H1 (cell line): ENCODE measurements around the gene HSPA4. TPM values are rescaled to one million over a fixed set of nuclear protein-coding genes. Genes with fewer than 3 reads are reported as not detected.

Experiments
- CTCF ChIA-PET: fragments of 300-600 bp; sonication (Branson Sonifier 250); formaldehyde crosslinking; loops from one replicate; lab custom pipeline; 2021; ENCODE audit not compliant: partially characterized antibody; lab: Charles Lee
- POLR2A ChIA-PET: fragments of 300-600 bp; sonication (Branson Sonifier 250); formaldehyde crosslinking; loops from one replicate; lab custom pipeline; 2021; ENCODE audit warnings: inconsistent platforms; ENCODE audit not compliant: partially characterized antibody; lab: Charles Lee
- DNase-seq, 2 experiments: peaks; one replicate each; pipeline versions ENCODE4 v3.0.0 to v3.0.0-alpha.2; 2010 to 2022; ENCODE audit warnings: low spot score in 2 of 2, low read depth in 1 of 2, mixed read lengths in 1 of 2
- FAIRE-seq: peaks from 2 replicates; lab custom pipeline; 2011; peaks lifted over from hg19 to GRCh38; lab: Jason Lieb, UNC
- H2AFZ ChIP-seq: 2 replicates; pipeline ENCODE4 v1.8.1; 2012; ENCODE audit warnings: low read length, inconsistent platforms
- H2AK5ac ChIP-seq: 2 replicates; pipeline ENCODE4 v1.6.1; 2013; ENCODE audit warnings: low read depth, low read length
- H2BK120ac ChIP-seq: replicated peaks from 2 replicates; pipeline ENCODE3; 2013; ENCODE audit warnings: low read depth, low read length, inconsistent platforms
- H2BK12ac ChIP-seq: 2 replicates; pipeline ENCODE4 v1.6.1; 2013; ENCODE audit warnings: low read depth, low read length
- H2BK15ac ChIP-seq: 2 replicates; pipeline ENCODE4 v1.6.1; 2013; ENCODE audit warnings: low read length
- H2BK20ac ChIP-seq: 2 replicates; pipeline ENCODE4 v1.6.1; 2013; ENCODE audit warnings: low read length
- H2BK5ac ChIP-seq: 2 replicates; pipeline ENCODE4 v1.6.1; 2013; ENCODE audit warnings: low read depth, low read length
- H3K14ac ChIP-seq: 2 replicates; pipeline ENCODE4 v1.6.1; 2013; ENCODE audit warnings: inconsistent platforms; ENCODE audit not compliant: insufficient read length
- H3K18ac ChIP-seq: 2 replicates; pipeline ENCODE4 v1.6.1; 2013; ENCODE audit warnings: low read length; ENCODE audit errors: extremely low read depth
- H3K23ac ChIP-seq: 2 replicates; pipeline ENCODE4 v1.6.1; 2013; ENCODE audit warnings: inconsistent platforms; ENCODE audit not compliant: insufficient read length
- H3K23me2 ChIP-seq: 2 replicates; pipeline ENCODE4 v1.6.1; 2013; ENCODE audit warnings: low read depth, low read length
- H3K27ac ChIP-seq: 2 replicates; pipeline ENCODE4 v1.6.1; 2011; ENCODE audit warnings: low read depth, low read length, inconsistent platforms
- H3K27me3 ChIP-seq, 4 experiments: replicated peaks in 1 of 4; 1 replicate in 1 of 4; 2 replicates in 3 of 4; pipeline versions ENCODE4 v1.6.1 to v1.8.1; 2011 to 2013; ENCODE audit warnings: low read length in 3 of 4, mild to moderate bottlenecking in 3 of 4, inconsistent platforms in 2 of 4, mixed read lengths in 2 of 4, moderate library complexity in 1 of 4; ENCODE audit not compliant: control insufficient read depth in 3 of 4, insufficient read depth in 3 of 4; ENCODE audit errors: extremely low read depth in 1 of 4
- H3K36me3 ChIP-seq, 4 experiments: 2 replicates each; pipeline versions ENCODE4 v1.6.1 to v1.8.1; 2011 to 2013; ENCODE audit warnings: mild to moderate bottlenecking in 4 of 4, low read length in 3 of 4, moderate library complexity in 2 of 4, control low read depth in 1 of 4, inconsistent platforms in 1 of 4; ENCODE audit not compliant: insufficient read depth in 4 of 4, control insufficient read depth in 2 of 4
- H3K4ac ChIP-seq: replicated peaks from 2 replicates; pipeline ENCODE3; 2013; ENCODE audit warnings: low read length, low read depth, mixed read lengths, inconsistent platforms; ENCODE audit not compliant: insufficient read length
- H3K4me1 ChIP-seq, 4 experiments: replicated peaks in 1 of 4; 1 replicate in 1 of 4; 2 replicates in 3 of 4; pipeline versions ENCODE4 v1.6.1 to v1.8.1; 2011 to 2013; ENCODE audit warnings: low read length in 3 of 4, inconsistent platforms in 2 of 4, mixed read lengths in 1 of 4; ENCODE audit not compliant: insufficient read depth in 4 of 4, control insufficient read depth in 3 of 4
- H3K4me2 ChIP-seq, 2 experiments: 2 replicates each; pipeline versions ENCODE4 v1.6.1 to v1.8.1; 2011 to 2013; ENCODE audit warnings: low read depth in 2 of 2, low read length in 2 of 2, control low read depth in 1 of 2, inconsistent platforms in 1 of 2, mild to moderate bottlenecking in 1 of 2; ENCODE audit not compliant: insufficient read depth in 1 of 2
- H3K4me3 ChIP-seq, 4 experiments: fragments of 200-600, 300-600 bp in 1 of 4; sonication (generic), shearing (Covaris generic), sonication (Bioruptor Twin) in 1 of 4; 2 replicates each; pipeline versions ENCODE4 v1.5.1 to v1.8.1; 2011 to 2016; ENCODE audit warnings: low read length in 4 of 4, low read depth in 3 of 4, control low read depth in 2 of 4, inconsistent platforms in 2 of 4, mild to moderate bottlenecking in 2 of 4, mixed read lengths in 1 of 4, moderate library complexity in 1 of 4; ENCODE audit not compliant: insufficient read depth in 2 of 4; ENCODE audit errors: extremely low read depth in 1 of 4
- H3K56ac ChIP-seq: replicated peaks from 2 replicates; pipeline ENCODE3; 2013; ENCODE audit warnings: low read depth, mild to moderate bottlenecking, mixed read lengths, low read length, inconsistent platforms; ENCODE audit not compliant: insufficient read length
- H3K79me1 ChIP-seq: 2 replicates; pipeline ENCODE4 v1.6.1; 2013; ENCODE audit warnings: low read depth, low read length, control low read depth
- H3K79me2 ChIP-seq, 2 experiments: 2 replicates each; pipeline versions ENCODE4 v1.6.1 to v1.8.1; 2012 to 2013; ENCODE audit warnings: low read length in 2 of 2, mild to moderate bottlenecking in 2 of 2, inconsistent platforms in 1 of 2; ENCODE audit not compliant: insufficient read depth in 2 of 2, control insufficient read depth in 1 of 2
- H3K9ac ChIP-seq, 4 experiments: replicated peaks in 1 of 4; 1 replicate in 1 of 4; 2 replicates in 3 of 4; pipeline versions ENCODE4 v1.6.1 to v1.8.1; 2011 to 2013; ENCODE audit warnings: low read depth in 3 of 4, low read length in 3 of 4, control low read depth in 2 of 4, mild to moderate bottlenecking in 2 of 4, moderate library complexity in 2 of 4, inconsistent platforms in 1 of 4; ENCODE audit errors: extremely low read depth in 1 of 4
- H3K9me3 ChIP-seq, 2 experiments: 2 replicates each; pipeline versions ENCODE4 v1.6.1 to v1.8.1; 2012 to 2013; ENCODE audit warnings: mild to moderate bottlenecking in 2 of 2, moderate library complexity in 2 of 2, control low read depth in 1 of 2, inconsistent platforms in 1 of 2, low read depth in 1 of 2, low read length in 1 of 2, mixed read lengths in 1 of 2; ENCODE audit not compliant: insufficient read depth in 2 of 2
- H4K20me1 ChIP-seq, 2 experiments: replicated peaks in 1 of 2; 2 replicates each; pipeline versions ENCODE3 to v1.8.1; 2011 to 2013; ENCODE audit warnings: inconsistent platforms in 2 of 2, low read length in 2 of 2, mild to moderate bottlenecking in 1 of 2; ENCODE audit not compliant: insufficient read depth in 2 of 2, control insufficient read depth in 1 of 2
- H4K5ac ChIP-seq: 2 replicates; pipeline ENCODE4 v1.6.1; 2013; ENCODE audit warnings: low read length, low read depth, mixed read lengths, inconsistent platforms; ENCODE audit not compliant: insufficient read length
- H4K8ac ChIP-seq: 2 replicates; pipeline ENCODE4 v1.8.0; 2013; ENCODE audit warnings: mild to moderate bottlenecking, moderate library complexity, low read length, inconsistent platforms; ENCODE audit not compliant: insufficient read depth; ENCODE audit errors: extremely low read depth
- H4K91ac ChIP-seq: replicated peaks from 2 replicates; pipeline ENCODE3; 2013; ENCODE audit warnings: low read length, mixed read lengths, inconsistent platforms; ENCODE audit not compliant: insufficient read length
- ASH2L ChIP-seq: fragments of 200-600, 300-600 bp; sonication (generic); IDR thresholded peaks from one replicate; pipeline ENCODE4 v1.7.1; 2017; ENCODE audit warnings: low read length
- CREB1 ChIP-seq: IDR thresholded peaks from 2 replicates; pipeline ENCODE4 v1.6.1; 2012; ENCODE audit warnings: inconsistent platforms
- JUN ChIP-seq: IDR thresholded peaks from 2 replicates; pipeline ENCODE4 v1.6.1; 2011; ENCODE audit warnings: low read depth, mild to moderate bottlenecking, improper control_type of control experiment, low read length
- PHF8 ChIP-seq: fragments of 200-600 bp; sonication (generic); conservative IDR thresholded peaks from 2 replicates; pipeline ENCODE4 v1.7.1; 2012; ENCODE audit warnings: low read depth, mild to moderate bottlenecking, inconsistent platforms, low read length, moderate library complexity
- RAD21 ChIP-seq, 2 experiments: IDR thresholded peaks in 1 of 2; conservative IDR thresholded peaks in 1 of 2; 2 replicates each; pipeline ENCODE4 v1.6.1; 2011; ENCODE audit warnings: low read depth in 2 of 2, low read length in 2 of 2, improper control_type of control experiment in 1 of 2, inconsistent platforms in 1 of 2, mild to moderate bottlenecking in 1 of 2, moderate library complexity in 1 of 2
- RFX5 ChIP-seq: IDR thresholded peaks from 2 replicates; pipeline ENCODE4 v1.6.1; 2011; ENCODE audit warnings: low read depth, low read length, improper control_type of control experiment, borderline replicate concordance
- SP4 ChIP-seq: IDR thresholded peaks from 2 replicates; pipeline ENCODE4 v1.6.1; 2012; ENCODE audit warnings: low read length, inconsistent platforms
- SRF ChIP-seq: IDR thresholded peaks from 2 replicates; pipeline ENCODE4 v1.6.1; 2011; ENCODE audit warnings: mild to moderate bottlenecking, low read depth, low read length, moderate library complexity
- SUZ12 ChIP-seq: fragments of 200-600 bp; sonication (generic); IDR thresholded peaks from 2 replicates; pipeline ENCODE4 v1.6.1; 2012; ENCODE audit warnings: mild to moderate bottlenecking, inconsistent platforms, low read length, moderate library complexity, mixed read lengths
- WGBS, 2 experiments: shearing (Covaris generic) in 1 of 2; methylation state at CpG; one replicate each; pipeline versions ENCODE4 v1.1.6 to v1.1.7; 2013 to 2015; ENCODE audit warnings: low lambda C conversion rate in 2 of 2, mixed read lengths in 2 of 2, inconsistent platforms in 1 of 2, low coverage in 1 of 2, missing lambda C conversion rate in 1 of 2; ENCODE audit not compliant: insufficient replicate concordance in 2 of 2, insufficient coverage in 1 of 2, insufficient read length in 1 of 2; ENCODE audit errors: extremely low coverage in 1 of 2, missing lambda C conversion rate in 1 of 2; 5-methylcytosine and 5-hydroxymethylcytosine counted together
- polyA plus RNA-seq, 7 experiments: library from polyadenylated mRNA; depleted of rRNA in 3 of 7; stranded (reverse) in 5 of 7; unstranded in 2 of 7; fragments of >200 nt in 5 of 7; fragments of 200-250 nt in 2 of 7; gene quantifications; 1 replicate in 5 of 7; 2 replicates in 1 of 7; 4 replicates in 1 of 7; pipeline versions ENCODE4 v1.2.1 to v1.2.3, GENCODE V29; 2011 to 2013; ENCODE audit warnings: missing spikeins in 2 of 7, mixed read lengths in 2 of 7
- total RNA-seq: library from RNA; stranded (reverse); fragmentation: NEBNext Ultra II Directional; extraction: Animal tissue kit (Norgen Biotek cat#: 25700); gene quantifications from 2 replicates; pipeline ENCODE4 v1.2.1, GENCODE V29; 2021
- TF ChIP-seq, protein P1 (sequence below): IDR thresholded peaks from 2 replicates; pipeline ENCODE4 v1.6.1; 2011; ENCODE audit warnings: low read depth, mild to moderate bottlenecking, low read length; ENCODE audit not compliant: insufficient read depth
- TF ChIP-seq, protein P2 (sequence below): IDR thresholded peaks from 2 replicates; pipeline ENCODE4 v1.6.1; 2012; ENCODE audit warnings: low read length, inconsistent platforms
- TF ChIP-seq, protein P3 (sequence below): IDR thresholded peaks from 2 replicates; pipeline ENCODE4 v1.6.1; 2012; ENCODE audit warnings: inconsistent platforms

HSPA4 gene
- total and polyA plus RNA-seq, 2 of the 8 experiments (the other 6 are each of a cell fraction or from before 2014, with no cell fraction given), result 28.9 to 445 TPM

DNA sequence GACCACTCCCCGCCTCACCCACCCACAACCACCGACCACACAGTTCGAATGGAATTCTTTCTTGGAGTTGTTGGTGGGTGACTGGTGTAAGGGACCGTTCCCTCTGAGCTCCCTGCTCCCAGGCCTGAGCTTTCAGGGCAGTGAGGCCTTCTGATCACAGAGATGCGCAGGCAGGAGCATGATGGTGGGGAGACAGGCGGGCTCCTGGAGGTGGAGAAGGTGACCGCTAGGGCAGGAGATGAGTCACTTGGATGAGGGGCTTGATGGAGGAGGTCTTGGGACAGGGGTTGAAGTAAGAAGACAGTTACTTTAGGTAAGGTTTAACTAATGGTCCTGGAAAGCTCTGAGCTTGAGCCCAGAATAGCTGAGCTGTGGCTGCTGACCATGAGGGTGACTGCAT, 88.5 kb downstream of the HSPA4 start:
- no peak overlapping the region for H3K4me2 ChIP-seq
- no peaks in the 10 kb centered on the region for H3K4me1 ChIP-seq
- no peak overlapping the region for H3K18ac ChIP-seq
- no peak overlapping the region for H4K8ac ChIP-seq
- no peaks in the 10 kb centered on the region for H3K27me3 ChIP-seq
- H3K79me1 ChIP-seq, result no peaks in the 10 kb centered on the region
- no peak overlapping the region for H3K14ac ChIP-seq
- ChIA-PET CTCF (interaction anchor here (0.7 to 0.9 kb wide), 2 partner anchors 107 to 1684 kb away, joined by 4 to 5 read pairs; no protein-coding TSS in a partner anchor), POLR2A (no interaction called here)
- H3K4ac ChIP-seq, result no peak overlapping the region
- no peak overlapping the region for H3K4me3 ChIP-seq
- H3K27ac ChIP-seq, result no peak overlapping the region
- H4K91ac ChIP-seq, result no peak overlapping the region
- H3K23me2 ChIP-seq, result no peaks in the 10 kb centered on the region
- no peak for FAIRE-seq
- no peak overlapping the region for H2BK5ac ChIP-seq
- no peaks in the 10 kb centered on the region for H4K20me1 ChIP-seq
- no peak overlapping the region for H3K9ac ChIP-seq
- H3K36me3 ChIP-seq, result no peaks in the 10 kb centered on the region
- no peak overlapping the region for H2AFZ ChIP-seq
- no peak overlapping the region for H2AK5ac ChIP-seq
- WGBS, 2 experiments, result 93% methylated on average over 7 of the region's 7 CpGs; no CpG with 5 or more reads in 1 of the 2 experiments
- no peak overlapping the region for H2BK20ac ChIP-seq
- H2BK15ac ChIP-seq, result no peak overlapping the region
- H2BK12ac ChIP-seq, result no peak overlapping the region
- H3K23ac ChIP-seq, result no peak overlapping the region
- no peak overlapping the region for H2BK120ac ChIP-seq
- no peaks in the 10 kb centered on the region for H3K79me2 ChIP-seq
- H4K5ac ChIP-seq, result no peak overlapping the region
- no peak overlapping the region for H3K56ac ChIP-seq
- H3K9me3 ChIP-seq, result no peaks in the 10 kb centered on the region
- DNase-seq, result peak in 1 of 2 experiments; percentile 13
- TF ChIP-seq, protein P1, sequence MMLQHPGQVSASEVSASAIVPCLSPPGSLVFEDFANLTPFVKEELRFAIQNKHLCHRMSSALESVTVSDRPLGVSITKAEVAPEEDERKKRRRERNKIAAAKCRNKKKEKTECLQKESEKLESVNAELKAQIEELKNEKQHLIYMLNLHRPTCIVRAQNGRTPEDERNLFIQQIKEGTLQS, result no peak
- TF ChIP-seq, protein P2, sequence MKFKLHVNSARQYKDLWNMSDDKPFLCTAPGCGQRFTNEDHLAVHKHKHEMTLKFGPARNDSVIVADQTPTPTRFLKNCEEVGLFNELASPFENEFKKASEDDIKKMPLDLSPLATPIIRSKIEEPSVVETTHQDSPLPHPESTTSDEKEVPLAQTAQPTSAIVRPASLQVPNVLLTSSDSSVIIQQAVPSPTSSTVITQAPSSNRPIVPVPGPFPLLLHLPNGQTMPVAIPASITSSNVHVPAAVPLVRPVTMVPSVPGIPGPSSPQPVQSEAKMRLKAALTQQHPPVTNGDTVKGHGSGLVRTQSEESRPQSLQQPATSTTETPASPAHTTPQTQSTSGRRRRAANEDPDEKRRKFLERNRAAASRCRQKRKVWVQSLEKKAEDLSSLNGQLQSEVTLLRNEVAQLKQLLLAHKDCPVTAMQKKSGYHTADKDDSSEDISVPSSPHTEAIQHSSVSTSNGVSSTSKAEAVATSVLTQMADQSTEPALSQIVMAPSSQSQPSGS, result no peak
- TF ChIP-seq JUN (no peak), CREB1 (no peak), RFX5 (no peak), SUZ12 (no peak), SRF (no peak), SP4 (no peak), ASH2L (no peak), RAD21 (IDR thresholded peaks at IDR 0.05 in 1 of 2, conservative IDR thresholded peaks at IDR 0.05 in 1 of 2; ENCODE audit: low read depth in 2 of 2, low read length in 2 of 2) (no peak), PHF8 (no peak)
- TF ChIP-seq, protein P3, sequence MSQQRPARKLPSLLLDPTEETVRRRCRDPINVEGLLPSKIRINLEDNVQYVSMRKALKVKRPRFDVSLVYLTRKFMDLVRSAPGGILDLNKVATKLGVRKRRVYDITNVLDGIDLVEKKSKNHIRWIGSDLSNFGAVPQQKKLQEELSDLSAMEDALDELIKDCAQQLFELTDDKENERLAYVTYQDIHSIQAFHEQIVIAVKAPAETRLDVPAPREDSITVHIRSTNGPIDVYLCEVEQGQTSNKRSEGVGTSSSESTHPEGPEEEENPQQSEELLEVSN, result no peak
